ENCODE data around the gene DAZL.
"Not testable (repeated sequence)": the region's sequence is repeated elsewhere in the genome, so short reads cannot be mapped to it uniquely, and the experiment has no call there.

Gene DAZL

DNA sequence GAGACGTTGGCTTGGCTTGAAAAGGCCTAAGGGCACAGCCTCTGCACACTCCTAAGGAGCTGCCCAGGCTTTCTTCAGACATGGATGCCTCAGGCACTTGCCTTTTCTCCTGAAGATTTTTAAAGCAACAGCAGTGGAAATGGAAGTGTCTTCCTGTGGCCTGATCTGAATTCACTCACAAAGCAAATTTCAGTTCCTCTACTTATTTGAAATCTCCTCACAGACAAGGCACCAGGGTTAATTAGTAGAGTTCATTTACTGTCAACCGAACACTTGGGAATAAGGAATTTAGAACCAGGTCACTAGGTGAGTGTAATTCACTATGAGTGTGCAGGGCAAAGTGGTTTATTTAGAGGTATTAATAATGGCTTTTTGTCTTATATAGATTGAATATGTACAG is 27.2 kb upstream of the DAZL start:
- POLR2A ChIA-PET = no interaction called here

DNA sequence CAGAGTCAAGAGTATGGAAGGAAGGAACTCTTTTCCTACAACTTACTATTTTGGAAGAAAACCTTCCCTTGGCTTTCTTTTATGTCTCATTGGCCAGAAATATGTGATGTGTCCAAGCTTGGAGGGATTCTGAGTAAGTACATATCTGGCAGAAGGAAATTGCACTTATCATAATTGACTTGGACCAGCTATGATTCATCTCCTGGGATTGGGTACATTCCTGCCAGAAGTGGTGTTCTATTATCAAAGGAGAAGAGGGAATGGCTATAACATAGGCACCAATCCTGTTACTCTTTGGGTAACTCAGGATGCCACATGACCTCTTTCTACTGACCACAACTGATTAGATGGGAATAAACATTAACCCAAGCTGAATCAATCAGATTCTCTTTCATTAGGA is 13.5 kb upstream of the DAZL start:
- TF ChIP-seq, protein P1, sequence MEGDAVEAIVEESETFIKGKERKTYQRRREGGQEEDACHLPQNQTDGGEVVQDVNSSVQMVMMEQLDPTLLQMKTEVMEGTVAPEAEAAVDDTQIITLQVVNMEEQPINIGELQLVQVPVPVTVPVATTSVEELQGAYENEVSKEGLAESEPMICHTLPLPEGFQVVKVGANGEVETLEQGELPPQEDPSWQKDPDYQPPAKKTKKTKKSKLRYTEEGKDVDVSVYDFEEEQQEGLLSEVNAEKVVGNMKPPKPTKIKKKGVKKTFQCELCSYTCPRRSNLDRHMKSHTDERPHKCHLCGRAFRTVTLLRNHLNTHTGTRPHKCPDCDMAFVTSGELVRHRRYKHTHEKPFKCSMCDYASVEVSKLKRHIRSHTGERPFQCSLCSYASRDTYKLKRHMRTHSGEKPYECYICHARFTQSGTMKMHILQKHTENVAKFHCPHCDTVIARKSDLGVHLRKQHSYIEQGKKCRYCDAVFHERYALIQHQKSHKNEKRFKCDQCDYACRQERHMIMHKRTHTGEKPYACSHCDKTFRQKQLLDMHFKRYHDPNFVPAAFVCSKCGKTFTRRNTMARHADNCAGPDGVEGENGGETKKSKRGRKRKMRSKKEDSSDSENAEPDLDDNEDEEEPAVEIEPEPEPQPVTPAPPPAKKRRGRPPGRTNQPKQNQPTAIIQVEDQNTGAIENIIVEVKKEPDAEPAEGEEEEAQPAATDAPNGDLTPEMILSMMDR (IDR thresholded peaks at IDR 0.05; ENCODE audit: insufficient read depth, low read length, missing control alignments) = no peak
- CTCF ChIA-PET = no interaction called here
- no peak overlapping the region for H3K4me3 ChIP-seq (ENCODE audit: low read depth, low read length)
- POLR2A ChIA-PET = no interaction called here
- peak; percentile 21 for DNase-seq (ENCODE audit: low read depth, low spot score)

More for the DNA sequence above, 27.2 kb upstream of the DAZL start:
- TF ChIP-seq, protein P1 (IDR thresholded peaks at IDR 0.05; ENCODE audit: insufficient read depth, low read length, missing control alignments) = no peak
- DNase-seq (ENCODE audit: low read depth, low spot score) = no peak
- CTCF ChIA-PET = no interaction called here
- no peak overlapping the region for H3K4me3 ChIP-seq (ENCODE audit: low read depth, low read length)

DNA sequence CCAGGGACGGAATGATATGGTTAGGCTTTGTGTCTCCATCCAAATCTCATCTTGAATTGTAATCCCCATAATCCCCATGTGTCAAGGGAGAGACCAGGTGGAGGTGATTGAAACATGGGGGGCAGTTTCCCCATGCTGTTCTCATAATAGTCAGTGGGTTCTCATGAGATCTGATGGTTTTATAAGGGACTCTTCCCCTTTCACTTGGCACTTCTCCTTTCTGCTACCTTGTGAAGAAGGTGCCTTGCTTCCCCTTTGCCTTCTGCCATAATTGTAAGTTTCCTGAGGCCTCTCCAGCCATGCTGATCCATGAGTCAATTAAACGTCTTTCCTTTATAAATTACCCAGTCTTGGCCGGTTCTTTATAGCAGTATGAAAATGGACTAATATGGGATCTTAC is 11.9 kb upstream of the DAZL start:
- CTCF ChIA-PET; DNase-seq (ENCODE audit: low read depth, low spot score); H3K4me3 ChIP-seq (ENCODE audit: low read depth, low read length); POLR2A ChIA-PET: not testable (repeated sequence)

DNA sequence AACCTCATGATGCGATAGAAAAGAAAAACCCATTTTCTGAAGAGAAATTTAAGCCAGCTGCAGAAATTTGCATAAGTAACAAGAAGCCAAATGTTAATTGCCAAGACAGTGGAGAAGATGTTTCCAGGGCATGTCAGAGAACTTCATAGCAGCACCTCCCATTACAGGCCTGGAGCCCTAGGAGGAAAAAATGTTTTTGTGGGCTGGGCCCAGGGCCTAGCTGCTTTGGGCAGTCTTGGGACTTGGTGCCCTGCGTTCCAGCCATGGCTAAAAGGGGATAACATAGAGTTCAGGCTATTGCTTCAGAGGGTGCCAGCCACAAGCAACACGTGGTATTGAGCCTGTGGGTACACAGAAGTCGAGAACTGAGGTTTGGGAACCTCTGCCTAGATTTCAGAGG is 10.9 kb upstream of the DAZL start:
- CTCF ChIA-PET = interaction anchor here (1.3 kb wide), 1 partner anchor 13 kb away, joined by 6 read pairs; no protein-coding TSS in a partner anchor
- no peak overlapping the region for H3K4me3 ChIP-seq (ENCODE audit: low read depth, low read length)

GRCh38 chr3:16614033-16615031 is 9.1 kb upstream of the DAZL start:
- CTCF ChIA-PET = interaction anchor here (1.5 kb wide), 1 partner anchor 13 kb away, joined by 5 read pairs; no protein-coding TSS in a partner anchor
- no peak for DNase-seq (ENCODE audit: low read depth, low spot score)
- no peak overlapping the region for H3K4me3 ChIP-seq (ENCODE audit: low read depth, low read length)
- POLR2A ChIA-PET = no interaction called here
- TF ChIP-seq, protein P1 (IDR thresholded peaks at IDR 0.05; ENCODE audit: insufficient read depth, low read length, missing control alignments) = no peak

More for the DNA sequence above, 10.9 kb upstream of the DAZL start:
- POLR2A ChIA-PET = no interaction called here
- DNase-seq (ENCODE audit: low read depth, low spot score) = no peak
- TF ChIP-seq, protein P1 (IDR thresholded peaks at IDR 0.05; ENCODE audit: insufficient read depth, low read length, missing control alignments) = no peak

- no peak overlapping the region for H3K4me3 ChIP-seq (ENCODE audit: low read depth, low read length)
- TF ChIP-seq, protein P1 (IDR thresholded peaks at IDR 0.05; ENCODE audit: insufficient read depth, low read length, missing control alignments) = no peak
- POLR2A ChIA-PET = no interaction called here
- no peak for DNase-seq (ENCODE audit: low read depth, low spot score)
- CTCF ChIA-PET = interaction anchor here (1.5 kb wide), 1 partner anchor 9 kb away, joined by 7 read pairs; no protein-coding TSS in a partner anchor
These were observed 4.8 kb upstream of the DAZL start for GRCh38 chr3:16609927-16610580.
